Thoracic aorta (tissue), 2 donors: Measurements from ENCODE around the gene TGFBR2. TPM values are rescaled to one million over a fixed set of nuclear protein-coding genes. Genes with fewer than 3 reads are reported as not detected.

Source experiments
- ATAC-seq: fragments of 150-250 bp; one replicate; pipeline ENCODE4 v1.8.0; 2017; ENCODE audit warnings: low read depth; ENCODE audit not compliant: insufficient number of reproducible peaks, low FRiP score
- DNase-seq: peaks from one replicate; pipeline ENCODE4 v3.0.0-alpha.2; 2020; ENCODE audit warnings: low spot score
- H3K27ac ChIP-seq, 2 donors: fragments of 200-600 bp; sonication (generic); 1 replicate in 1 of 2; 2 replicates in 1 of 2; pipeline ENCODE4 v1.5.1; 2016; ENCODE audit warnings: mild to moderate bottlenecking in 2 of 2, moderate library complexity in 2 of 2
- H3K27me3 ChIP-seq: fragments of 200-600 bp; sonication (generic); replicated peaks from 2 replicates; pipeline ENCODE4 v1.6.0; 2016; ENCODE audit warnings: mild to moderate bottlenecking; ENCODE audit not compliant: insufficient read depth
- H3K36me3 ChIP-seq: fragments of 200-600 bp; sonication (generic); one replicate; pipeline ENCODE4 v1.5.1; 2016
- H3K4me1 ChIP-seq, 2 donors: fragments of 200-600 bp; sonication (generic); 1 replicate in 1 of 2; 2 replicates in 1 of 2; pipeline versions ENCODE4 v1.5.1 to v1.6.0; 2016; ENCODE audit warnings: low read depth in 2 of 2, mild to moderate bottlenecking in 1 of 2; ENCODE audit not compliant: control insufficient read depth in 1 of 2
- H3K4me3 ChIP-seq: fragments of 200-600 bp; sonication (generic); 2 replicates; pipeline ENCODE4 v1.5.1; 2016; ENCODE audit warnings: mild to moderate bottlenecking
- H3K9me3 ChIP-seq: fragments of 200-600 bp; sonication (generic); 2 replicates; pipeline ENCODE4 v1.5.1; 2016
- CTCF ChIP-seq: fragments of 200-600 bp; sonication (generic); IDR thresholded peaks from one replicate; pipeline ENCODE4 v1.5.1; 2019; ENCODE audit warnings: antibody characterized with exemption
- total RNA-seq, 2 donors: library from RNA; depleted of rRNA; stranded (reverse); fragments of >200 nt; gene quantifications; one replicate each; pipeline versions ENCODE4 v1.1.0 to v1.2.3, GENCODE V29; 2016

Gene TGFBR2
- total RNA-seq, 2 donors from 2014 or later = 250 to 355 TPM

- H3K9me3 ChIP-seq = peaks cover 2% of the 10 kb centered on the region
- DNase-seq = no peak
- no peak for TF ChIP-seq CTCF
- peak overlapping the region in 1 of 2 donors; percentile 21 for H3K27ac ChIP-seq
- H3K27me3 ChIP-seq = no peaks in the 10 kb centered on the region
- ATAC-seq = no peak
- peaks cover 86 to 98% of the 10 kb centered on the region in 2 donors for H3K4me1 ChIP-seq
- H3K36me3 ChIP-seq = no peaks in the 10 kb centered on the region
- H3K4me3 ChIP-seq = no peak overlapping the region
Observed at GRCh38 chr3:30628901-30629590, 22.6 kb downstream of the TGFBR2 start.

DNA sequence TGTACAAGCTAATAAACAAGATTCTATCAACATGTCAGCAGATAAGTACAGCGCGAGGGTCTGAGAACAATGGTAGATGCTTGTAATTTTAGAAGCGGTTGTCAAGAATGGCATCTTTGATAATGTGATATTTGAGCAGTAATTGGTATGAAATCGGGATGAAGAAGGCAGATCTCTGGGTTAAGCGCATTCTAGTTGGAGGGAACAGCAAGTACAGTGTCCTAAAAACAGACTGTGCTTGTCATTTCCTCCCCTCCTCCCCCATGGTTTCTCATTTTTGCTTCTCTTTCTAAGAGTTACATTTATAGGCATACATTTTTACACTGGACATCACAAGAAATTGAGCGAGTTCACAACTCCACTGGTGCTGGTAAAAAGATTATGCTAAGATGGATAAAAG lies 23.3 kb downstream of the TGFBR2 start:
- ATAC-seq (no peak), DNase-seq (no peak)
- Histone ChIP-seq H3K27me3 (no peaks in the 10 kb centered on the region), H3K4me1 (peaks cover 86 to 98% of the 10 kb centered on the region in 2 donors), H3K9me3 (peaks cover 2% of the 10 kb centered on the region), H3K36me3 (no peaks in the 10 kb centered on the region), H3K27ac (peak overlapping the region; percentile 21 to 24), H3K4me3 (no peak overlapping the region)
- TF ChIP-seq CTCF = no peak

GRCh38 chr3:30630238-30631030 lies 24.0 kb downstream of the TGFBR2 start:
- ATAC-seq (no peak), DNase-seq (no peak)
- peak overlapping the region; percentile 24 to 54 for H3K27ac ChIP-seq
- TF ChIP-seq CTCF = no peak
- H3K9me3 ChIP-seq = peaks cover 2% of the 10 kb centered on the region
- H3K4me1 ChIP-seq = peaks cover 86 to 100% of the 10 kb centered on the region in 2 donors
- no peaks in the 10 kb centered on the region for H3K27me3 ChIP-seq
- H3K36me3 ChIP-seq = no peaks in the 10 kb centered on the region
- H3K4me3 ChIP-seq = no peak overlapping the region

GRCh38 chr3:30631243-30631904 lies 25.0 kb downstream of the TGFBR2 start:
- Histone ChIP-seq H3K9me3 (peaks cover 2% of the 10 kb centered on the region), H3K27me3 (no peaks in the 10 kb centered on the region), H3K27ac (peak overlapping the region in 1 of 2 donors; percentile 54), H3K4me3 (no peak overlapping the region), H3K4me1 (peaks cover 82 to 100% of the 10 kb centered on the region in 2 donors), H3K36me3 (no peaks in the 10 kb centered on the region)
- DNase-seq (no peak), ATAC-seq (no peak)
- no peak for TF ChIP-seq CTCF

DNA sequence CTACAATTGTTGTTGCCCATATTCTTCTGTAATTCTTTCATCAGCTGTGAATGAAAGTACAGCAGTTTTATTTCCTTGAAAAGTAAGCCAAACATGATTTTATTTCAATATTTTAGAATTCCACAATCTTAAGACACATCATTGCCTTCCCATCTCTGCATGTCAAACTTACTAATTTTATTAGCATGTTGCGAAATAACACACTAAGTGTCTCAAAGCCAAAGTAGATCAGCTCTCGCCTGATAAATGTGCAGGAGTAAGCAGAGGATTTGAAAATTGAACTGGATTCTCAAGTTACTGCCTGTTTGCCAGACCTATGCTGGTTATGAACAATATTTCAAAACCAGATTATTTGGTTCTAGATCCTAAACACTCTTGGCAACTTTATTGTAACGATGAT lies 25.7 kb downstream of the TGFBR2 start:
- Histone ChIP-seq H3K4me1 (peaks cover 79 to 94% of the 10 kb centered on the region in 2 donors), H3K9me3 (peaks cover 2% of the 10 kb centered on the region), H3K4me3 (no peak overlapping the region), H3K36me3 (no peaks in the 10 kb centered on the region), H3K27me3 (no peaks in the 10 kb centered on the region), H3K27ac (peak overlapping the region in 1 of 2 donors; percentile 54)
- TF ChIP-seq CTCF = no peak
- ATAC-seq = no peak
- no peak for DNase-seq
